ENCODE results near the gene KIF17. TPM values are rescaled to one million over a fixed set of nuclear protein-coding genes. Genes with fewer than 3 reads are reported as not detected.

Gene KIF17
- total RNA-seq, 1 experiment from 2014 or later = 5.1 TPM

DNA sequence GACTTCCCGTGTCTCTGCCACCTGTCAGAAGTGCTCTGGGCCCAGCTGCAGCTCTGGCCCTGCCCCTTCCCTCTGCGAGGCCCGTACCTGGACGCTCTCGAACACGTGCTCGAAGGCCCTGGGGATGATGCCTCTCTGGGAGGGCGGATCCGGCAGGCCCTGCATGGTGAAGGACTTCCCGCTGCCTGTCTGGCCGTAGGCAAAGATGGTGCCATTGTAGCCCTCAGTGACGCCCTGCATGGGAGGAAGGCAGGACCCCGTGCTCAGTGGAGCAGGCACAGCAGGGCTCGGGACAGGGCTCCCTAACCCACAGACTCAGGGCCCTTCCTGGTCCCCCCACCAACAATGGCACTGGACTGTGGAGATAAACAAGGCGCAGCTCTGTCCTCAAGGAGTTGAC lies 2.4 kb downstream of the KIF17 start:
- no peak overlapping the region for H3K14ac ChIP-seq (ENCODE audit: insufficient read depth, low read length)
- no peaks in the 10 kb centered on the region for H3K79me2 ChIP-seq (ENCODE audit: insufficient read depth, low read length)
- Mint-ChIP-seq H3K36me3 (ENCODE audit: insufficient read depth in 1 of 3, low read depth in 3 of 3) (peaks cover 0 to 8% (median 0%) of the 10 kb centered on the region in 3 experiments; a peak in 1 of 7 replicates), H3K9me3 (no peaks in the 10 kb centered on the region), H3K27me3 (ENCODE audit: low read depth) (peaks cover 45% of the 10 kb centered on the region), H3K4me3 (peak overlapping the region in 1 of 2 experiments; percentile 14; a peak in 1 of 5 replicates), H3K27ac (no peak overlapping the region), H3K4me1 (peaks cover 4 to 14% of the 10 kb centered on the region in 2 experiments)
- no peak overlapping the region for H3K18ac ChIP-seq (ENCODE audit: insufficient read length, low read depth, low read length)
- H3K27ac ChIP-seq (ENCODE audit: insufficient read length, low read depth, low read length) = no peak overlapping the region
- H3K79me1 ChIP-seq (ENCODE audit: insufficient read depth, low read depth, low read length, poor library complexity, severe bottlenecking) = no peaks in the 10 kb centered on the region
- no peak overlapping the region for H4K5ac ChIP-seq (ENCODE audit: insufficient read length, low read depth, low read length)
- H4K20me1 ChIP-seq (ENCODE audit: control insufficient read depth, insufficient read depth, insufficient read length) = peaks cover 5% of the 10 kb centered on the region
- H2AK5ac ChIP-seq (ENCODE audit: insufficient read length, low read length) = no peak overlapping the region
- no peak overlapping the region for H3T11ph ChIP-seq (ENCODE audit: low read length)
- no peak overlapping the region for H3K4me2 ChIP-seq (ENCODE audit: insufficient read depth, insufficient read length, low read length)
- H3K27me3 ChIP-seq (ENCODE audit: insufficient read depth, low read length) = no peaks in the 10 kb centered on the region; the same call in 1 of the 2 replicates
- H2BK5ac ChIP-seq (ENCODE audit: insufficient read length, low read length) = no peak overlapping the region
- TF ChIP-seq, protein P1, sequence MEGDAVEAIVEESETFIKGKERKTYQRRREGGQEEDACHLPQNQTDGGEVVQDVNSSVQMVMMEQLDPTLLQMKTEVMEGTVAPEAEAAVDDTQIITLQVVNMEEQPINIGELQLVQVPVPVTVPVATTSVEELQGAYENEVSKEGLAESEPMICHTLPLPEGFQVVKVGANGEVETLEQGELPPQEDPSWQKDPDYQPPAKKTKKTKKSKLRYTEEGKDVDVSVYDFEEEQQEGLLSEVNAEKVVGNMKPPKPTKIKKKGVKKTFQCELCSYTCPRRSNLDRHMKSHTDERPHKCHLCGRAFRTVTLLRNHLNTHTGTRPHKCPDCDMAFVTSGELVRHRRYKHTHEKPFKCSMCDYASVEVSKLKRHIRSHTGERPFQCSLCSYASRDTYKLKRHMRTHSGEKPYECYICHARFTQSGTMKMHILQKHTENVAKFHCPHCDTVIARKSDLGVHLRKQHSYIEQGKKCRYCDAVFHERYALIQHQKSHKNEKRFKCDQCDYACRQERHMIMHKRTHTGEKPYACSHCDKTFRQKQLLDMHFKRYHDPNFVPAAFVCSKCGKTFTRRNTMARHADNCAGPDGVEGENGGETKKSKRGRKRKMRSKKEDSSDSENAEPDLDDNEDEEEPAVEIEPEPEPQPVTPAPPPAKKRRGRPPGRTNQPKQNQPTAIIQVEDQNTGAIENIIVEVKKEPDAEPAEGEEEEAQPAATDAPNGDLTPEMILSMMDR (conservative IDR thresholded peaks at IDR 0.05) = no peak
- H2BK20ac ChIP-seq (ENCODE audit: low read depth, low read length, poor library complexity, severe bottlenecking) = no peak overlapping the region
- H3K23ac ChIP-seq (ENCODE audit: insufficient read length, low read depth, low read length) = no peak overlapping the region
- no CpG with 5 or more reads among the region's 15 CpGs for WGBS (ENCODE audit: extremely low coverage, insufficient read length, low lambda C conversion rate)
- peaks cover 7% of the 10 kb centered on the region for H3K23me2 ChIP-seq (ENCODE audit: insufficient read length, low read depth, low read length, poor library complexity, severe bottlenecking)
- H4K8ac ChIP-seq (replicated peaks; ENCODE audit: insufficient read length, low read depth, low read length) = no peak overlapping the region
- H3K56ac ChIP-seq (ENCODE audit: insufficient read length, low read depth, low read length) = no peak overlapping the region
- no peak overlapping the region for H4K91ac ChIP-seq (ENCODE audit: insufficient read length, low read depth, low read length)
- no peak for DNase-seq
- no peak overlapping the region for H3K4ac ChIP-seq (ENCODE audit: low read depth, low read length)
- no peak overlapping the region for H2BK120ac ChIP-seq (ENCODE audit: low read depth, low read length, poor library complexity, severe bottlenecking)
- no peaks in the 10 kb centered on the region for H3K4me1 ChIP-seq (ENCODE audit: insufficient read depth, low read length)
- H2BK12ac ChIP-seq (ENCODE audit: insufficient read length, low read depth, low read length) = no peak overlapping the region
- no peak overlapping the region for H2AFZ ChIP-seq (ENCODE audit: low read length)
- H3K9me3 ChIP-seq (ENCODE audit: control insufficient read depth, low read depth, low read length) = no peaks in the 10 kb centered on the region
- H3K9ac ChIP-seq (ENCODE audit: extremely low read depth, insufficient read length, low read length) = no peak overlapping the region
- H2BK15ac ChIP-seq (ENCODE audit: low read depth, low read length) = no peak overlapping the region

All from H9 (cell line).